HG03196 (cell line): Measurements from ENCODE around the gene GNB1.

Experiments used
- ATAC-seq: cut with Tn5 transposase; IDR thresholded peaks from one replicate; pipeline ENCODE4 v1.9.1; 2021; ENCODE audit not compliant: unreplicated experiment

GNB1 gene

GRCh38 chr1:1832820-1833219 is 58.1 kb downstream of the GNB1 start:
- ATAC-seq: no peak

DNA sequence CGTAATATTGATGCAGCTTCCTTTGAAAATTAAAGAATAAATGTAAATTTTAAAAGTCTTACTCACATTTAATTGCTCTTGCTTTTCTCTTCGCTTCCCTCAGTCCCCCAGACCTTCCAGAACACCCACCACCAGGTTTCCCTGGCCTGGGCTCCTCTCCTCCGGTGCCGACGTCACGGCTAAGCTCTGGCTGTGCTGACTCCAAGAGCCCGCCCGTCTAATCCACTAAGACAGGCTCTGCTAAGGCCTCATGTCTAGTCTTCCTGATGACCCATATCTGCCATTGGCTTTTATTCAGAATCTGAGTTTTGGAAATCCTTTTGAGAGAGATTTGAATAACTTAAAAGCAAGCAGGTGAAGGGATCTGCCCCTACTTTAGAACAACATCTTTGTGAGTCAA is 58.7 kb downstream of the GNB1 start:
- ATAC-seq: no peak

DNA sequence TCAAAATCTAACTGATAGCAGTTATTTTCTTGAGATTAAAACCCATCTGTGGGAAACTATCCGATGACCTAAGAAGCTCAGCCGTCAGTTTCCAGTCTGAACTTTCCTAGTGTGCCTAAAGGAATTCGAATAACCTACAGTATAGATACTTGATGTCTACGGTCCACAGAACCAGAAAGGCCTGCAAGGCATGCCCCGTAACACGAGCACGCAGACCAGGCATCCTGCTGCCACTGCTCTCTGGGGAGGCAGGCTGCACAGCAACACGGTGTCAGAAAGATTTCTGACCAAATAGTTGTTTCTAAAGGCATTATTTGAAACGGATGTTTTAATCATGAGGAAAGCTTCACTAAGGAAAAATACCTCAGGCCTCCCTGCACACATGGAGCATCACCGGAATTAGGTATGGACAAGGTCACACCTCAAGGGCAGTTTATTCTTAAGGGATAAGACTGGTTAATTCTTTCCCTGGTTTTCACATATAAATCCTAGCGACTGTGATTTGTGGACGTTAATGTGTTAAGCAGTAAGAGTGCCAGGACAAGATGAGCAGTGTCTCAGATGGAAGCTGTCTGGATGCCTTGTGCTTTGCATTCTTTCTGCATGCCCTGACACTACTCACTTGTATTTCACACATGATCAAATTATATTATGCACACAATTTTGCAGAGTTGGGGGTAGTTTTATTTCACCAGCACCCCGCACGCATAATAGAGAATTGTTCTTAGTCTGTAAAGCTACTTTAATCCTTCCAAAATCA is 63.6 kb downstream of the GNB1 start:
- ATAC-seq: no peak

DNA sequence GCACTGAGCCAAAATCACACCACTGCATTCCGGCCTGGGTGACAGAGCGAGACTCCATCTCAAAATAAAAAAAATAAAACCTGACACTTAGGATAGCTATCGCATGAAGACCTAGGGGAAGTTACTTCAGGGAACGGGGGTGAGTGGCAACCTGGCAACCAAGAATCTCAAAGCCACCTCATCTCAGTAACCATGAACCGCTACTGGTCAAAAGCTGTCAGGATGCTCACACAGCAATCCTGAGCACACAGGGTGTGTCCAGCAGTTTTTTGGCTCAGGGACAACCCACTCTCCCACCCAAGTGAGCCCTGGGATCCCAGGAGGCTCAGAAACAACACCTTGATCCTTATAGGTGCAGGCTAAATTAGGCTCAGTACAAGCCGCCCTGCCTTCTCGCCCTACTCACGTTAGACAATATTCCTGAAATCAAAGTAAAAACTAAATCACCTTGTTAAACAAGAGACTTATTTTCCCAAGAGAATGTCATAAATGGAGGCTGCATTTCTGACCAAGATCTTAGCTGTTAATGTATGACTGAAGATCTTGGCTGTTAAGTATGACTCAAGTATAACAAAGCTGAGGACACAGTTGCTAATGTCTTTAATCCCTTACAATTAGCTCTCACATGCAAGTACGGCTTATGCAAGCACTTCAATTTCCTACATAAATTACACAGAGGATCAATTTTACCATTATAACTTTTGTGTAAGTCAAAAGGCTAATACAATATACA is 64.4 kb downstream of the GNB1 start:
- no peak for ATAC-seq

GRCh38 chr1:1825217-1825616 is 65.7 kb downstream of the GNB1 start:
- no peak for ATAC-seq

- no peak for ATAC-seq
Measured at GRCh38 chr1:1819762-1820161, 71.1 kb downstream of the GNB1 start.

DNA sequence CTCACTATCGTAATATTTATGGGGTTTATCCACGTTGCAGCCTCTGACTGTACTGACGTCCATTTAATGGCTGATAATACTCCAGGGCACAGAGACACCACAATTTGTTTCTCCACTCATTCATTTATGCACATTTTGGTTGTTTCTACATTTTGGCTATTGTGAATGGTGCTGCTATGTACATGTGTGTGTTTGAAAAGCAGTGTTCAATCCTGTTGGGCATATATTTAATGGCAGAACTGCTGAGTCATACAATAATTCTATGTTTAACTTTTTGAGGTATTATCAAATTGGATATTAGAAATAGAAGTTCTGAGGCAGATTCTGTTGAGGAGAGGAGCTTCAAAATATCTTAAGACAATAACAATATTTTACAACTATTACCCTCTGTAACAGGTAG is 73.7 kb downstream of the GNB1 start:
- ATAC-seq: no peak

DNA sequence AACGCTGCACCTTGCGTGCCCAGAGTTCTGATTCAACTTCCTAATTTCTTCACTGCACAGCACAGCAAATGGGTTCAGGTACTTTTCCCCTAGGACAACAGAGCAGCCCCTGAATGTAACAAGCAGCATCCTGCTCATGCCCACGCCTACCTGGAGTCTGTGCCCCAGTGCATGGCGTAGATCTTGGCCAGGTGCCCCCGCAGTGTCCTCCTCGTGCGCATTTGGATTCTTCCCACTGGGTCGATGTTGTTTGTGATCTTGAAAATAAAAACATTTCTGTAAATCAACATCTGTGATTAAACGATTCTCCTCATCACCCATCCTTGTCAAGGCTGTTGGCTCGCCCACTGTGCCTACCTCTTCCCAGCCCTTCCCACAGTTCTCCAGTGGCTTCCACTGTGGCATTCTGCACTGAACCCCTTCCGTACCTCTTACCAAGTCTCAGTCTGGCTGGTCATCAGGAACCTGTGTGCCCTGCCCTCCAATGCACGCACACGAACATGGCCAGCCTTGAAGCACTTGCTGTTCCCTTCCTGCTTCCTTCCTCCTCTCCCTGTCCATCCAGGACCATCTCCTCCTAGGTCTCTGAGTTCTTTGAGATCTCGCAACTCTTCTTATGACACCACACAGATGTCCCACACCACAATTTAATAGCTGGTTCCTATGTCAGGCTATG is 75.1 kb downstream of the GNB1 start:
- no peak for ATAC-seq

DNA sequence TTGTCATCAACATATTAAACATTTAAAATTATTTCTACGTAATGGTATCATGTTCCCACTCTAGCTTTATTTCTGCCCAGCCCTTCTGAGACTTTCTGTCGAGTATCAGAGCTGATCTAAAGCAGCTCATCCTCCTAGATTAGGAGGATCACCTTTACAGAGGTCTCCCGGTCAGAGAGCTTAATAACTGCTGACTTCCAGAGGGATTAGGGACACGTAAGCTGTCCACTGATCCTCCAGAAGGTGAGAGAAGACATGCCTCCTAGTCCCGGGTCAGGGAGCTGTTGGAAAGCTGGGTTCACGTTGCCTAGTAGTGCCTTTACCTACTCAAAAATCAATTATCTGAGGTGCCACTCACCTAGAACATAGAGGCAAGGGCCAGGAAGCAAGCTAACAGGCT is 81.4 kb downstream of the GNB1 start:
- ATAC-seq: no peak

- ATAC-seq: no peak
Measured at GRCh38 chr1:1808206-1808605, 82.7 kb downstream of the GNB1 start.

- no peak for ATAC-seq
Measured at GRCh38 chr1:1806890-1807289, 84.0 kb downstream of the GNB1 start.

DNA sequence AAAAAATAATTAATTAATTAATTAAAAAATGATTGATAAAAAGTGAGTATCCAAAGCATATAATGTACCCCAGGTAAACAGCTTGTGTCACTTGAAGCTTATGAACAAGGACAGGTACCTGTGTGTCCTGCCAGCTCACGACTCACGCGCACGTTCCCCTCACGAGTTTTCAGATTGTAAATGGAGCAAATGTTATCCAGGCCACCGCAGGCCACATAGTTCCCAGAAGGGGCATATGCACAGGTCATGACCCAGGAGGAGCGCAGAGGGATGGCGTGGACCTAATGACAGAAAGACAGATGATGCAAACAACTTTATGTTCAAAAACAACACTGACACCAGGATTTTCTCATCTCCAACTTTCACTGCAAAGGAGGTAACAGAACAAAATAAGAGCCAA is 86.6 kb downstream of the GNB1 start:
- ATAC-seq: no peak

DNA sequence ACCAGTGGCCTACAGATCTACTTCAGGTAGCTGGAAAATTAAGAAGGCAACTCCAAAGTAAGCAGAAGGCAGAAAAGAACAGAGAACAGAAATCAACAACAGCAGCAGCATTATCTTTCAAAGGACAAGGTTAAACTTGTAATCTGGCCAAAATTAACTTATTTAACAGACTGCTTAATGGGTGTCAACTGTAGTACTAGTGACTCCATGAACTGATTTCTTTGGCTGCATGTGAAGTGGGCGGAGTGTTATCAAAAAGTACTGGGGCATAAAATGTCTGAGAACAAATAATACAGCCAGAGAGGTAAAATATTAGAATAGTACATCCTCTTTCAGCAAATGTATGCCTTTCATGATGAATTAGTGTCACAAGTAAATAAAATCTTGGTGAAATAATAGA is 88.0 kb downstream of the GNB1 start:
- no peak for ATAC-seq

DNA sequence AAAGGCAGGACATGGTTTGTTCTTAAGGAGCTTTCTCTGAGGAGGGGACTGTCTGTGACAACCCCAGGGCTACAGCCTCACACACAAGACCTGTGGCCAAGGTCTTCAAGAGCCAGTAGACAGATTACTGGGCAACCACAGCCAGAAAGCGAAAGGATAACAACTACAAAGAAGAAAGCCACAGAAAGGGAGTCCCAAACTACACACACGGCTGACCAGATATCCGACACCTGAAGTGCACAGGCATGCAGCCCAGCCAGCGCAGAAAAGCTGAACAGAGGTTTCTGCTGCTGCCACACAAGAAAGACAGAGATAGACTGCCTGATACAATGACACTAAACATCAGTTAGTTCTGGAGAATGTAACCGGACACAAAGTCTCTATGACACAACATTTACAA is 91.2 kb downstream of the GNB1 start:
- ATAC-seq: peak; percentile 55

- ATAC-seq: no peak
Measured at GRCh38 chr1:1797731-1798341, 93.1 kb downstream of the GNB1 start.

- ATAC-seq: no peak
Measured at GRCh38 chr1:1796466-1796865, 94.4 kb downstream of the GNB1 start.

DNA sequence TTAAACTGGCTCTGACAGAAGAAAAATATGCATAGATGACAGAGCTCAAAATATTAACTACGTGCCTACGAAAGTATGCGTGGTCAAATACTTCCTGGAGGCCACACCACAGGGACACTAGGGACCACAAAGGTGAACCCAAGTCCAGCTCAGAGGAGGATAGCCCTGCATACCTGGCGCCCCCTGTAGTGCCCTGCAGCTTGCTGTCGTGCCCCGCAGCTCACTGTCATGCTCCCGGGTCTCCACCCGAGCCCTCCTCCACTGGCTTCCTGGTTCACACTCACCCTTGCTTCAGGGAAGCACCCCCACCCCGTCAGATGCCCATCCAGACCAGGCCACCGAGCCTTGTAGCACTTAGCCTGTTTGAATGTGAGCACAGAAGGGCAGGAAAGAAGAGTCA is 95.9 kb downstream of the GNB1 start:
- no peak for ATAC-seq

DNA sequence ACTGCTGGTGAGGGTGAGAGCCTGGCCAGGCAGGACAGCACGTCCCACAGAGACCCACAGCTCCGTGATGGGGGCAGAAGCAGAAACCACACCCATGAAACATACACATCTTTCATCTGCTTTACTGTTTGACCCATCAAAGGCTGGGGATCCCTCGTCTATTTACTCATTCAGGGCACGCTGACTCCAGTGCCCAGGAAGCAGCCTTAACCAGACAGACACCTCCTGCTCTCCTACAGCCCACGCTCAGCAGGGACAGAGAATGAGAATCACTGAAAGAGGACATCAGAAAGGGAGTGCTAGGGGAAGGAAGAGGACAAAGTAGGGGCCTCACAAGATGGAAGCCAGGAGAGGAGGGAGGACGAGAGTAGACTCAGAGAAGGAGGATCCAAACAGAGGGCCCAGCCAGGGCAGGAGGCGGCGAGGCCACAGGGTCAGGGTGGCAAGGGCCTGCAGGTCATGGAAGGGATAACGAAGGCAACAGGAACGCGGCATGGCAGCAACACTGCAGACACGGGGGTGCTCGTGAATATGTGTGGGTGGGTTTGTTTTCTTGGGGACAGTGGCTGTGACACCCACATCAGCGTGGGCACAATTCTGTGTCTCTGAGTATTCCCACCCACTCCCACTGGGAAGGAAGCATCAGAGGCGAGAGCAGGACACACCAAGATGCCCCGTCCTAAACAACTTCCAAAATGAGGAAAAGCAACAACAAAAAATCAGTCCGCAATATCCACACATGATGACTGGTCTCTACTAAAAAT is 97.2 kb downstream of the GNB1 start:
- no peak for ATAC-seq

- no peak for ATAC-seq
Measured at GRCh38 chr1:1788646-1789431, 102.0 kb downstream of the GNB1 start.

- ATAC-seq: no peak
Measured at GRCh38 chr1:1788136-1788535, 102.8 kb downstream of the GNB1 start.
